HG02870 (cell line): Measurements from ENCODE around the gene CETN3.
"Not testable (repeated sequence)": the region's sequence is repeated elsewhere in the genome, so short reads cannot be mapped to it uniquely, and the experiment has no call there.

Source experiments
- ATAC-seq: cut with Tn5 transposase; IDR thresholded peaks from one replicate; pipeline ENCODE4 v1.9.1; 2021; ENCODE audit warnings: mild to moderate bottlenecking, moderate library complexity; ENCODE audit not compliant: unreplicated experiment

Gene CETN3

DNA sequence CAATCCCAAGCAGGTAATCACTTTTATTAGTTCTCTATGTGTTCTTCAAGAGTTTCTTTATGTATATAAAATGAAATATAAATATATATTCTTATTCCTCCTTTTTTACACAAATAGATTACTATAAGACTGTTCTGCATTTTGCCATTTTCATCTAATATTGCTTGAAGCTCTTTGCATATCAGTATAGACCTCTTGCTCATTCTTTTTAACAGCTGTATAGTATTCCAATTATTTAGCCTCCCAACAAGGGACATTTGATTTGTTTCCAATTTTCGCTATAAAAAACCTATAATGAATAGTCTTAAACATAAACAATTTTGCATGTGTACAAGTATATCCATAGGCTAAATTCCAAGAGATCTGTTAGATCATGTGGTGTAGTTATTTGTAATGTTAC lies 25.2 kb downstream of the CETN3 start:
- ATAC-seq = no peak

DNA sequence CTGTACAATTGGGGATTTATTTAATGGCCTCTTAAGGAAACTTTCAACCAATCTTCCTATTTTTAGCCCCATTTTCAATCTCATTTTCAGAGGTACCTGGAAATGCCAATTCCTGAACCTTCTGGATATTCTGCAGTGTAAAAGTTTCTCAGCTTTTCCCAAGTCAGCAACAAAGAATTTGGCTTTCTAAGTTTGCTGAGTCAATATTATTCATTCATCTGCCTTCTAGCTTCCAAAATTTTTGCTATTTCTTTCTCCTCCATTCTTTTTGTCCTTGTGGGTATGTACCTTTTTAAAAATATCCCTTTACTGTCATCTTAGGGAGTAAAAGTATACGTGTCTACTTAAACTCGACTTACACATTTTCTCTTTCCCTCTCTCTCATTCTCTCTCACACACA lies 25.7 kb downstream of the CETN3 start:
- no peak for ATAC-seq

DNA sequence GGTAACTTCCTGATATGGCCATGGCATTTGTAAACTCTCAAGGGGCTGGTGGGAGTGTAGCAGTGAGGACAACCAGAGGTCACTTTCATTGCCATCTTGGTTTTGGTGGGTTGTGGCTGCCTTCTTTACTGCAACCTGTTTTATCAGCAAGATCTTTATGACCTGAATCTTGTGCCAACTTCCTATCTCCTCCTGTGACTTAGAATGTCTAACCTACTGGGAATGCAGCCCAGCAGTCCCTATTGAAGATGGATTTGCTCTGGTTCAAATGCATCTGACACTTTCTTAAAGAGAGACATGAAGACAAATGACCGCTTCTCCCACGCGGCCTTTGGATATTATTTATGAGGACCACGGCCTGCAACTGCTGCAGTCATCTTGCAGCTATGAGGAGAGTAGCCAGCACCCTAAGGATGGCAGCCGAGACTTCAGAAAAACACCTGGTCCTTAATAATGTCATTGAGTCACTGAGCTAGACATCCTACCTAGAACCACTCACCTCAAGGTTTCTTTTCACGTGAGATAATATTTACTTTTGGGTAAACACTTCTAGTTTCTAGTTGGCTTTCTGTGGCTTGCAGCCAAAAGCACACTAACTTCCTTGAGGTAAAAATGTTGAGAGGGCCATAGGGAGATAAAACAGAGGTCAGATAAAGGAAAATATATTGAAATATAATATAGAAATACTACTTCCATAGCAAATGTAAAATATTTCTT lies 28.2 kb downstream of the CETN3 start:
- no peak for ATAC-seq

DNA sequence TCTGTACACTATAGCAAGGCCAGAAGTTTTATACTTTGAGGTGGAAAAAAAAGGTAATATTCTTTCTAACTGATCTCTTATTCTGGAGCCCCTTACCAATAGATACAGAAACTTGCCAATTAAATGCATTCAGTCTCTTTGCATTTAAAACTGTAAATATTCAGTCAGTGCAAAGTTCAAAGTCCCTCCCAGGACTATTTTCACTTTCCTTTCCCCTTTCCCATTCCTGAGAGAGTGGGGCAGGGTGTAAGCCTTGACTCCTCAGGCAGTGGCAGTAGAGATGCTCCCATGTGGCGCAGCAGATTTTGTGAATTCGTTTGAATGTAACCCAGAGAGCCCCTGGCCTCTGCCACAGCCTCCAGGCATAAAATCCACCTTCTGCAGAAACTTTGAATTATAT lies 29.9 kb downstream of the CETN3 start:
- ATAC-seq = no peak

DNA sequence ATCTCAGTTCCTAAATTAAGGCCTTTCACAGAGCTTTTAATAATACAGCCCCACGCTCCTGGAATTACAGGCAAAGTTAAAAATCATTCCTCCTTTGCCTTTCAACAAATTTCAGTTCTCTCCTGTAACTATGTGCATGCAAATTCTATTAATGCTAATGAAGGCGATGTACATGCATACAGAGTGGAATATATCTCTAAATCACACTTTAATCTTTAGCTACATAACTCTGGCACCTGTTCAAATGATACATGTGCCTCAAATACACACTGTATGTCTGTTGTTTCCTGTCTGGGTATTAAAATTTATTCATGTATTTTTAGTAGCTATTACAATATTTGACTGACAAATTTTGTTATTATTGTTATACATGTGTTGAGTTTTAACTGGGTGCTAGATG lies 30.8 kb downstream of the CETN3 start:
- ATAC-seq = no peak

DNA sequence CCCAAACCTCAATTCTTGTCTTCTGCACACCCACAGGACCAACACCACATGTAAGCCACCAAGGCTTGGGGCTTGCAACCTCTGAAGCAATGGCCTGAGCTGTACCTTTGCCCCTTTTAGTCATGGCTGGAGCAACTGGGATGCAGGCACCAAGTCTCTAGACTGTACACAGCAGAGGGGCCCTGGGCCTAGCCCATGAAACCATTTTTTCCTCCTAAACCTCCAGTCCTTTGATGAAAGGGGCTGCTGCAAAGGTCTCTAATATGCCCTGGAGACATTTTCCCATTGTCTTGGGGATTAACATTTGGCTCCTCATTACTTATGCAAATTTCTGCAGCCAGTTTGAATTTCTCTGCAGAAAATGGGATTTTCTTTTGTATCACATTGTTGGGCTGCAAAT lies 38.3 kb downstream of the CETN3 start:
- ATAC-seq = not testable (repeated sequence)

DNA sequence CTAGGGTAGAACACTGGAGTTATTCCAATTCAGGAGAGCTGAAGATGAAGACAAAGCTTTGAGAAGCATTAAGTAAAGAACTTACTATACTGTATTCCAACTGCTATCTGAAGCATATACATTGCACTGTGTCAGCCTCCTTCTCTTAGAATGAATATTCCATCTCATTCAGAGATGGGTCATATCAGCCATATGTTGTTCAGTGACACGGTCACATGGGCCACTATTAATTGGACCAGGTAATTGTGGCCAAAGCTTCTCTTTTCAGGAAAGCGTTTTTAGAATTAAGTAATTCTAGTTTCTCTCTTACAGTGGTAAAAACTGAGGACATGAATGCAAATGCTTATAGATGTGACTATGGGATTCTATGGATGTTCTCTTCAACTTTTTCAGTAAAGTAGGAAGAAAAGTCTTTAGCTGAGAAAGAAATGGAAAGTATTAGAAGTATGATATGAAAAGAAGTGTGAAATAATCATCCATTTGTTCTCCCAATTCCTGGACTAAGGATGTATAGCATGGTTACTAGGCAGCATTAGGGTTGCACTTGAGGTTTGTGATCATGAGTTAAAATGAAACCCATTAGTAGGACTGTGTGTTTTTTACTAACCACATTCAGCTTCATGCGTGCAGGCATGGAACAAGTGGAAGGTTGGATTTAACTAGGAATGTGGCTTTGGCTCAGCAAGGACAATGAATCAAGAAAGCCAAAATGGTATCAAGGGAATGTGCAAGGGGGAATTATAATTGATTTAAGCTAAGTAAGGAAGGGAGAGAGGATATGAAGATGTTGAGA lies 40.9 kb downstream of the CETN3 start:
- peak; percentile 93 for ATAC-seq

DNA sequence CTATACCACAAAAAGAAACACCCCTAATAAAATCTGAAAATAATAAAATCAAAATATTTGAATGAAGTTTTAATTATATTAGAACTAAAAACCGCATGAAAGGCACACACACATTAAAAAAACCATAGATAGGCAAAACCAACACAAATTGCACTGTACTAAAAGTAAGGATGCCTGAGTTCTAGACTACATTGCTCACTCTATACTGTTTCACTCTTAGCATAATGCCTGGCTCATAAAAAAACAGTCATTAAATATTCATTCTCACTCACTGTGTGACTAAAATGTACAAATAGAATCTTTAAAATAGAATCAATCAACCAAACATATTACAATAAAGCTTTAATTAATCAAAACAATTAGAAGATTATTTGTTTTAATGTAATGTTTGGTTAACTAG lies 41.7 kb downstream of the CETN3 start:
- no peak for ATAC-seq

DNA sequence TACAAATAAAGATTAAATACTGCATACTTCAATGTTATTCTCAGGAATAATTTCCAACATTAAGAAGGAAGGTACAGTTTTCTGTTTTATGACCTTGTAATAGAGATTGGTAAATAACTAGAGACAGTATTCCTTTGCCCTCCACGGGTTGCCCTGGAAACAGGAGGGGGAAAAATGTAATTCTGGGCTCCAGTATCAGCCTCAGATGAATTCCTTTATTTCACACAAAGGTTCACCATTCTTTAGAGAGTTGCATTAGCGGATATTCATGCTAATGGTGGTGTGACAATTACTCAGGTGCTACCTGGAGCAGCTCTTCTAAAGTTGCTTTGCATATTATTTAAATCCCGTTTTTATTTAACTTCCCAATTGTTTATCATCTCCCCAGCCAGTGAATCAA lies 42.6 kb downstream of the CETN3 start:
- ATAC-seq = no peak

DNA sequence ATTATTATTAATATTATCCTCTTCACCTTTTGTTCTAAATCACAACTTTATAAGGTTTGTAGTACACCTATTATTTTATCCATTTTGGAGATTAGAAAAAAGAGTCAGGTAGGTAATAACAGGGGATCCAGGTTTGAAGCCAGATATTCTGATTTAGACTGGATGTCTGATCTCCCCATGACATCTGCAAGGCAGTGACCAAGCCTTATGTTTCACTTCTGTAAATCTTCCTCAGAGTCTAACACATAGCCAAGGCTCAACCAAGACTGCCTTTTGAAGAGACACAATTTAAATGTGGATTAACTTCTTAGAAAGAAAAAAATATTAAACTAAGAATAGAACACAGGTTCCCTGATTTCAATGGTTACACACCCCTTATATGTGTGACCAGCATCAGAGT lies 44.2 kb downstream of the CETN3 start:
- ATAC-seq = no peak

DNA sequence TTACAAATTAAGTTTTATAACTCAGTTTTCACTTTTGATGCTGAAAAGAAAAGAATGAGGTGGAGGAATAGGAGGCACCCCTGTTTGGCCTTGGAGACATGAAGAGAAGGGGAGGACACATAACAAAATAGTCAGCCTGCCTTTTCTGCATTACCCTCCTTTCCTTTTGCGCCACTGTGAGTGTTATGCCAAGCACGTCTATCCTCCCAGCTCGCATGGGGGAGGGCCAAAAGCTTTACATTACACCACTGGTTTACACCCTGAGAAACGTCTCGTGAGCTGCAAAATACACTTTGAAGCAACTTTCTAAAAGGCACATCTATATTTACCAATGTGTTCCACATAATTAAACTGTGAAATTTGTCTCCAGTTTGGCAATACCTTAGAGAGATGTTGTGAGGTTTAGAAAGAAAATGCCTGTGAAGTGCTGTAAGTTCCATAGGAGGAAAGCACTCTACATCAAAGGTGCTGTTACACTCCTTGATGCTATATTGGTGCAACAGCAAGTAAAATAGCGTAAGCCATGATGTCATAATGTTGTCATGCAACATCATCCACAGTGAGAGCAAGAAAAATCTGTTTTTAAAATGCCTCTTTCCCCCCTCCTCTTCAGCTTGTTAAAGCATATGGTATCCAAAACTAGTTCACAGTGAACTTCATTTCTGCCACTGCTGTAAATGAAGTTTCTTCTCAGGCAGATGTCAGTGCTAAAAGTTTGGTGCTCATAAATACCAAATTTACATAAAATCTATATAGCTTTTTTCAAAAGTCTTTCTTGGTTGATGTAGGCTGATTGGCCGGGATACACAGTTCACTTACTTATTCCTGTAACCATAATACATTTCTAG lies 50.3 kb downstream of the CETN3 start:
- ATAC-seq = no peak

DNA sequence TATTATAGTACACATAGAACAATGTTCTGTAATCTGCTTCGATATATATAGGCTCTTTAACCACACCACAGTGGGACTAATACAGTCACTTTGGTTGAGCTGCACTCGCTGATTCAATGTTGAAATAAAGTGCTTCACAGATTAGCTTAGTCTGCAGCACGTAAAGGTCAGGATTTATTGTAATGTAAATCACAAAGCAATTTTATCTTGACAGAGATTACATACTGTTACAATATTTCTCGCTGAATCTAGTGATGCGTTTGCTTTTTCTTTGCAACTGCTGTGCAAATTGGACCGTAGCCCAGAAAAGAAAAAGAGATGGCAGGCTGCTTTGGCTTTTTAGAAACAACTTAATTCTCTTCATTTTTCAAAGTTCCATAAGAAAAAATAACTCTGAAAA lies 52.9 kb downstream of the CETN3 start:
- no peak for ATAC-seq

DNA sequence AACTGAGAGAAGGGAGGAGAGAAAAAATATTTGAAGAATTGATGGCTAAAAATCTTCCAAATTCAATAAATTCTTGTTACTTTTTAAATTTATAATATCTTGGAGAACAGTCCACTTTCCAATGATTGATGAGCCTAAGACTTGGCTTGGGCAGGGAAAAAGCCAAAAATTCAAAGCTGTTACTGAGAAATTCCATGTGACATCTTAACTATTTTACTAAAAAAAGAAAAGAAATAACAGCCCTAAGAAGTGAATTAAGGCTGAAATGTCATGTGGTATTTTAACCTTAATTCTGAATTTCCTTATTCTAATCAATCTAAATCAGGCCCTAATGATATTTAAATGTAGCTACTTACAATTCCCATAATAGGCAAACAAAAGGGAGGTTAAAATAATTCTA lies 53.4 kb downstream of the CETN3 start:
- ATAC-seq = no peak

DNA sequence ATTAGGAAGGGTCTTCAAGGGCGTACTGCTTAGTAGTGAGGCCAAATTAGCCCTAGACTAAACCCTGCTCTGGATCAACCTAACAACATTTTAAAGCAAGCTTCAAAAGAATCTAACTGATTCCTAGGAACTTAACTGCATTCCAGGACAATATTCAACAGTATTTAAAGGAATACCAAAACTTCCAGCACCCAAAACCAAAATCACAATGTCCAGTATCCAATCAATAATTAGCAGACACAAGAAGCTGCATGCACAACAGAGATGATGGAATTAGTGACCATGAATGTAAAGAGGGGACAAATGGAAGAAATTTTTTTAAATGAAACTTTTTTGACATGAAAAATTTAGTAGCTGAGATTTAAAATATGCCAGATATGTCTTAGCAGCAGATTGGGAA lies 53.9 kb downstream of the CETN3 start:
- no peak for ATAC-seq

DNA sequence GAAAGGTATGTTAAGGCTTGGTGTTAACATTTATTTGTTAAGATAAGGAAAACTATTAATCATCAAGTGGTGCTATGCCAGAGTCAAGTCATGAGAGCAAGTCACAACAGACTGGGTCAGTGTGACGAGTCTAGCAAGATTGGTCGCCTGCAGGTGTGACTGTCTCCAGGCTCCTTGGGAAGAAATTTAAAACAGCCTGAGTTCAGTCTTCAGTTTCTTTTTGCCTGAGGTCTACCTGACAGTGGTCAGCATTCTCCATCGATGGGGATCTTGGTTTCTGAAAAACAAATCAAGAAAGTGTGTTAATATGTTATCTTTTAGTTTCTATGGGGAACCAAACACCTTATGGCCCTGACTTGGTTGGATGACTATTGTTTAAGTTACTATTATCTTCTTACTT lies 56.3 kb downstream of the CETN3 start:
- ATAC-seq = no peak

DNA sequence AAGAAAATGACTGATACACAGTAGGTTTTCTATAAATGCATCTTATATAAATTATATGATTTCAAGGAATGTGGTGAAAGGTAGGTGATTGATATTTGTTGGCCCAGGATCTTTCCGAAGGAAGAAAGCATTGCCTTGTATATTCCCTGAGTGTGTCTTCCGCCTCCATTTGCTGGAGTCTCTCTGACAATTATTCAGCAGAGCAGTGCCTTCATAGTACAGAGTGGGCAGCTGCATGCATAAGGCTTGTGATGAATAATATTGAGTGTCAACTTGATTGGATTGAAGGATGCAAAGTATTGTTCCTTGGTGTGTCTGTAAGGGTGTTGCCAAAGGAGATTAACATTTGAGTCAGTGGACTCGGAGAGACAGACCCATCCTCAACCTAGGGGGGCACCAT lies 58.5 kb downstream of the CETN3 start:
- no peak for ATAC-seq

DNA sequence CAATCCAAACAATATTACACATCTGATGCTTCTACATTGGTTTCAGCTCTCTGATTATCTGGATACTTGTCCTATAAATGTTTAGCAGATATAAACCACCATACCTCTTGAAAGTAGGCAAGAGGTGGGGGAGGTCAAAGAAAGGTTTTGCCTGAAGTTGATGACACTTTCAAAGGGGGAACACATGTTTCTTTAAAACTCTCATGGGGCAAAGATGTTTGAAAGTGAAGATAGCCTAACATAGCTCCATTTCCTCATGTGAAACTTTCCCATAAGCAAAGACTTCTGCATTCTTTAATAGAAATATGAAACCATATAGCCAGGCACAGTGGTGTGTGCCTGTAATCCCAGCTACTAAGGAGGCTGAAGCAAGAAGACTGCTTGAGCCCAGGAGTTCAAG lies 62.1 kb downstream of the CETN3 start:
- no peak for ATAC-seq

DNA sequence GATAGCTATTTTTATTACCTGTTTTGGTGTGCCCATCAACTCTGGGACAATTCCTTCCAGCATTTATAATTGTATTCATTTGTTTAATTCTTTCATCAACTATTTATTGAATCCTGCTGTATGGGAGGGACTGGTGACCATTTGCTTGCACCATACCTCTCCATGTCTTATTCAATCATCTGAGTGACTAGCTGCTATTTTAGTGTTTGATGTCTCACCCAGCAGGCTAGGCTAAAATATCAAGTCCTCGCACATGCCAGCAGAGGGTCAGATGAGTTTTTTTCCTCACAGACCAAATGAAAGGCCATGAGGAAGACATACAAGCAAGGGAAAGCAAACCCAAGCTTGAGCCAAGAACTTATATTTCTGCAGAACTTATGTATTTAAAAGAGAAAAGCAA lies 63.9 kb downstream of the CETN3 start:
- ATAC-seq = no peak

DNA sequence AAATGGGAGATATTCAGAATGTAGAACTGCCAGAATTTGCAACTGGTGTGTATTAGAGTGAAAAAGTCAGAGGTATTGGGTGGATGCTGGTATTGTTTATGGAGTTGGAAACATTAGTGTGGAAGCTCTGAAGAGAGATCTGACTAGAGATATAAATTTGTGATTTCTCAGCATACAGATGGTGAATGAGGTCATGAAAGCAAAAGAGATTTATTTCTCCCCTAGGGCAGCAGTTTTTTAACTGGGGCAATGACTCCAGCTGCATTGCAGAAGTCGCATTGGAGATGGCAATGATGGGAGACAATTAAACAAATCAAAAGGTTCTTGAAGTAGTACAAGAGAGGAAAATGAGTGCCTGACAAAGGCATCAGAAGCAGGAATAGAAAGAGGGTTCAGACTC lies 64.9 kb downstream of the CETN3 start:
- ATAC-seq = no peak

DNA sequence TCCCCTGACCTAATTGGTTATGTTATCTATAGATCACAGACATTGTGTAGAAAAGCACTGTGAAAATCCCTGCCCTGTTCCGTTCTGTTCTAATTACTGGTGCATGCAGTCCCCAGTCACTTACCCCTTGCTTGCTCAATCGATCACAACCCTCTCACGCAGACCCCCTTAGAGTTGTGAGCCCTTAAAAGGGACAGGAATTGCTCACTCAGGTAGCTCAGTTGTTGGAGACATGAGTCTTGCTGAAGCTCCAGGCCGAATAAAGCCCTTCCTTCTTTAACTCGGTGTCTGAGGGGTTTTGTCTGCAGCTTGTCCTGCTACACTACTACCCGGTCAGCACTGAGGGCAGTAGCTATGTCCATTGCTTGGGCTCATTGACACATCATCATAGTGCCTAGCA lies 65.8 kb downstream of the CETN3 start:
- not testable (repeated sequence) for ATAC-seq

DNA sequence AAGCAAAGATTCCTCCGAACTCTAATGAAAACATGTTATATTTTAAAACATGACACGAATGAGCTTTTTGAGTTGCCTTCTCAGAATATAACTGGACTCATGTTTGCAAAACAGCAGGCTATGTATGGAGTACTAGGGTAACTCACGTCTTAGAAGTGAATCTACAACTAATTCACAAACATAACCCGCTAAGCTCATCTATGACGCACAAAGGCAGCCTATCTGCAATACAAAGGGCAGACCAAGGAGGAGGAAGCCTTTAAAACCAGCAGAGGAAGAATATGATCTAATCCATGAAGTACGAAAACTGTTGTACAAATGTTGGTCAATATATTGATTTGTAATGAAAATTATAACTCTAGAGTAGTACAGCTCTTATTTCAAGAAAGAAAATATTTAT lies 67.0 kb downstream of the CETN3 start:
- no peak for ATAC-seq
